Activated CD4-positive, alpha-beta T cell treated with anti-CD3 and anti-CD28 coated beads, Interleukin-2, amount 10 ng/mL, durations not matched to agents 7 days and 5 days (primary cell): ENCODE data around the gene EMP1. TPM values are rescaled to one million over a fixed set of nuclear protein-coding genes. Genes with fewer than 3 reads are reported as not detected.

Experiments used
- CTCF ChIA-PET: fragments of 350-600 bp; sonication (Branson Sonifier 250); formaldehyde crosslinking; loops from one replicate; lab custom pipeline; 2021; ENCODE audit warnings: antibody characterized with exemption; lab: Charles Lee
- POLR2A ChIA-PET: fragments of 350-600 bp; sonication (Branson Sonifier 250); formaldehyde crosslinking; loops from one replicate; lab custom pipeline; 2021; ENCODE audit warnings: antibody characterized with exemption; lab: Charles Lee
- DNase-seq: peaks from one replicate; pipeline ENCODE4 v3.0.0-alpha.2; 2020
- H3K27ac Mint-ChIP-seq: one replicate; pipeline ENCODE4 v1.8.0; 2021; ENCODE audit warnings: mild to moderate bottlenecking, moderate library complexity, mixed read lengths
- H3K27me3 Mint-ChIP-seq: one replicate; pipeline ENCODE4 v1.8.0; 2021; ENCODE audit warnings: mixed read lengths
- H3K36me3 Mint-ChIP-seq: one replicate; pipeline ENCODE4 v1.8.0; 2021; ENCODE audit warnings: low read depth, mixed read lengths
- H3K4me1 Mint-ChIP-seq: one replicate; pipeline ENCODE4 v1.8.0; 2021; ENCODE audit warnings: mixed read lengths
- H3K4me3 Mint-ChIP-seq: one replicate; pipeline ENCODE4 v1.8.0; 2021; ENCODE audit warnings: mild to moderate bottlenecking, moderate library complexity, mixed read lengths
- H3K9me3 Mint-ChIP-seq: one replicate; pipeline ENCODE4 v1.8.0; 2021; ENCODE audit warnings: mixed read lengths
- total RNA-seq, 2 experiments: library from RNA; stranded (reverse); gene quantifications; one replicate each; pipeline ENCODE4 v1.2.3, GENCODE V29; 2021

The EMP1 gene
- total RNA-seq, 2 experiments from 2014 or later = 35.0 to 36.1 TPM

GRCh38 chr12:13219320-13219719 lies 22.8 kb downstream of the EMP1 start:
- Mint-ChIP-seq H3K4me3 (no peak overlapping the region), H3K4me1 (no peaks in the 10 kb centered on the region), H3K9me3 (no peaks in the 10 kb centered on the region), H3K27ac (no peak overlapping the region), H3K36me3 (peaks cover 7% of the 10 kb centered on the region), H3K27me3 (peaks cover 16% of the 10 kb centered on the region)
- DNase-seq = no peak
- ChIA-PET CTCF (no interaction called here), POLR2A (interaction anchor here (0.6 kb wide), 1 partner anchor 211 kb away, joined by 3 read pairs; no protein-coding TSS in a partner anchor)

GRCh38 chr12:13220838-13221237 lies 24.3 kb downstream of the EMP1 start:
- ChIA-PET POLR2A (no interaction called here), CTCF (interaction anchor here (1.0 kb wide), 1 partner anchor 15 kb away, joined by 3 read pairs; no protein-coding TSS in a partner anchor)
- Mint-ChIP-seq H3K27ac (no peak overlapping the region), H3K36me3 (peaks cover 4% of the 10 kb centered on the region), H3K4me3 (no peak overlapping the region), H3K4me1 (no peaks in the 10 kb centered on the region), H3K9me3 (no peaks in the 10 kb centered on the region), H3K27me3 (peaks cover 26% of the 10 kb centered on the region)
- DNase-seq = no peak

- CTCF ChIA-PET = interaction anchor here (1.0 kb wide), 1 partner anchor 14 kb away, joined by 3 read pairs; no protein-coding TSS in a partner anchor
- POLR2A ChIA-PET = no interaction called here
Observed at GRCh38 chr12:13222076-13222475, 25.6 kb downstream of the EMP1 start.

GRCh38 chr12:13223179-13223804 lies 26.8 kb downstream of the EMP1 start:
- no peak overlapping the region for H3K27ac Mint-ChIP-seq
- ChIA-PET CTCF (interaction anchor here (1.6 kb wide), 1 partner anchor 11 kb away, joined by 4 read pairs; no protein-coding TSS in a partner anchor), POLR2A (no interaction called here)
- no peaks in the 10 kb centered on the region for H3K9me3 Mint-ChIP-seq
- no peak for DNase-seq
- peaks cover 45% of the 10 kb centered on the region for H3K27me3 Mint-ChIP-seq
- no peaks in the 10 kb centered on the region for H3K4me1 Mint-ChIP-seq
- H3K4me3 Mint-ChIP-seq = no peak overlapping the region
- no peaks in the 10 kb centered on the region for H3K36me3 Mint-ChIP-seq

More at GRCh38 chr12:13222076-13222475, 25.6 kb downstream of the EMP1 start:
- no peaks in the 10 kb centered on the region for H3K9me3 Mint-ChIP-seq
- peaks cover 36% of the 10 kb centered on the region for H3K27me3 Mint-ChIP-seq
- no peak for DNase-seq
- H3K36me3 Mint-ChIP-seq = peaks cover 2% of the 10 kb centered on the region
- no peak overlapping the region for H3K4me3 Mint-ChIP-seq
- no peak overlapping the region for H3K27ac Mint-ChIP-seq
- no peaks in the 10 kb centered on the region for H3K4me1 Mint-ChIP-seq

DNA sequence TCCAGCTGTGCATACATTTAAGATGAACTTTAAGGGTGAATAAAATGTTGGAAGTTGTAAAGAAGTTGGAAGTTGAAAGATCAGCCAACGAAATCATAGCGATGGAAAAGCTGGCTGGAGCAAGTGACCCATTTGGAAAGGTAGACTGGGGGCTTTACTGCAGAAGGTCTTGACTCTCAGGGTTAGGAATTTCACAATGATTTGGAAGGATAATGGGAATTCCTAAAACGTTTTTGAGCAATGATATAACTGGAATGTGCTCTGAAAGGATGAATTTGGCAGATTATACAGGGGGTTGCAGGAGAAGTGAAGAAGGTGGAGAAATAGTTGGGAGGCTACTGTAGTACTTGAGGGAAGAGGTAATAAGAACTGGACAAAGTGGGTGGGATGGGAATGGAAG lies 27.4 kb downstream of the EMP1 start:
- no peaks in the 10 kb centered on the region for H3K4me1 Mint-ChIP-seq
- H3K27me3 Mint-ChIP-seq = peaks cover 49% of the 10 kb centered on the region
- POLR2A ChIA-PET = no interaction called here
- DNase-seq = no peak
- CTCF ChIA-PET = interaction anchor here (0.6 to 1.6 kb wide), 2 partner anchors 12 to 102 kb away, joined by 3 to 4 read pairs; no protein-coding TSS in a partner anchor
- no peak overlapping the region for H3K27ac Mint-ChIP-seq
- no peaks in the 10 kb centered on the region for H3K9me3 Mint-ChIP-seq
- no peaks in the 10 kb centered on the region for H3K36me3 Mint-ChIP-seq
- no peak overlapping the region for H3K4me3 Mint-ChIP-seq

- POLR2A ChIA-PET = no interaction called here
- no peak overlapping the region for H3K27ac Mint-ChIP-seq
- H3K27me3 Mint-ChIP-seq = peaks cover 52% of the 10 kb centered on the region
- CTCF ChIA-PET = interaction anchor here (0.5 to 1.0 kb wide), 2 partner anchors 9 to 986 kb away, joined by 3 to 4 read pairs; no protein-coding TSS in a partner anchor
- no peaks in the 10 kb centered on the region for H3K4me1 Mint-ChIP-seq
- H3K36me3 Mint-ChIP-seq = no peaks in the 10 kb centered on the region
- no peak overlapping the region for H3K4me3 Mint-ChIP-seq
- H3K9me3 Mint-ChIP-seq = no peaks in the 10 kb centered on the region
- no peak for DNase-seq
Observed at GRCh38 chr12:13227191-13227590, 30.7 kb downstream of the EMP1 start.

GRCh38 chr12:13228579-13228978 lies 32.1 kb downstream of the EMP1 start:
- H3K4me1 Mint-ChIP-seq = no peaks in the 10 kb centered on the region
- no peak overlapping the region for H3K4me3 Mint-ChIP-seq
- ChIA-PET CTCF (no interaction called here), POLR2A (no interaction called here)
- H3K36me3 Mint-ChIP-seq = no peaks in the 10 kb centered on the region
- no peak for DNase-seq
- H3K27me3 Mint-ChIP-seq = peaks cover 45% of the 10 kb centered on the region
- no peak overlapping the region for H3K27ac Mint-ChIP-seq
- no peaks in the 10 kb centered on the region for H3K9me3 Mint-ChIP-seq

DNA sequence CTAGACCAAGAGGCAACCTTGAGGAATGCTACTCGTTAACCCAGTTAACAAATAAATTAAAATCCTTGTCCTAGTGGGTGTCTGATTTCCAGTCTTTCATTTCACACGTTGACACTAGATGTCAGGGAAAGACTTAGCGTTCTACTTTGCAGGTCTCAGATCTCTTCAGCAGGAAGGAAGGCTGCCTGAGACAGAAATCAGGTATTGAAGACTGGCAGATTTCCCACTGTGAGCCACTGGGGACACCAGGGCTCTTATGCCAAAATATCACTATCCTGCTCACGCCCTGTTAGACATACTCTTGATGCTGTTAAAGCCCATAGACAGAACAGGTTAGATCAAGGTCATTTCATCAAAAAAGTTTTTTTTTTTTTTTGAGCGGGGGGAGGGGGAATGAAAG lies 33.0 kb downstream of the EMP1 start:
- no peak overlapping the region for H3K4me3 Mint-ChIP-seq
- no peak for DNase-seq
- peaks cover 39% of the 10 kb centered on the region for H3K27me3 Mint-ChIP-seq
- H3K4me1 Mint-ChIP-seq = no peaks in the 10 kb centered on the region
- H3K9me3 Mint-ChIP-seq = no peaks in the 10 kb centered on the region
- no peak overlapping the region for H3K27ac Mint-ChIP-seq
- POLR2A ChIA-PET = no interaction called here
- no peaks in the 10 kb centered on the region for H3K36me3 Mint-ChIP-seq
- CTCF ChIA-PET = no interaction called here

GRCh38 chr12:13230500-13230899 lies 34.0 kb downstream of the EMP1 start:
- H3K4me1 Mint-ChIP-seq = no peaks in the 10 kb centered on the region
- no peaks in the 10 kb centered on the region for H3K9me3 Mint-ChIP-seq
- no peaks in the 10 kb centered on the region for H3K36me3 Mint-ChIP-seq
- H3K4me3 Mint-ChIP-seq = no peak overlapping the region
- no peak overlapping the region for H3K27ac Mint-ChIP-seq
- no peak for DNase-seq
- ChIA-PET POLR2A (no interaction called here), CTCF (no interaction called here)
- H3K27me3 Mint-ChIP-seq = peaks cover 33% of the 10 kb centered on the region

- peak; percentile 56 for DNase-seq
- Mint-ChIP-seq H3K4me1 (no peaks in the 10 kb centered on the region), H3K27ac (no peak overlapping the region), H3K4me3 (no peak overlapping the region), H3K27me3 (peaks cover 13% of the 10 kb centered on the region), H3K36me3 (no peaks in the 10 kb centered on the region), H3K9me3 (no peaks in the 10 kb centered on the region)
- ChIA-PET POLR2A (no interaction called here), CTCF (no interaction called here)
Observed at GRCh38 chr12:13233830-13234641, 37.5 kb downstream of the EMP1 start.

DNA sequence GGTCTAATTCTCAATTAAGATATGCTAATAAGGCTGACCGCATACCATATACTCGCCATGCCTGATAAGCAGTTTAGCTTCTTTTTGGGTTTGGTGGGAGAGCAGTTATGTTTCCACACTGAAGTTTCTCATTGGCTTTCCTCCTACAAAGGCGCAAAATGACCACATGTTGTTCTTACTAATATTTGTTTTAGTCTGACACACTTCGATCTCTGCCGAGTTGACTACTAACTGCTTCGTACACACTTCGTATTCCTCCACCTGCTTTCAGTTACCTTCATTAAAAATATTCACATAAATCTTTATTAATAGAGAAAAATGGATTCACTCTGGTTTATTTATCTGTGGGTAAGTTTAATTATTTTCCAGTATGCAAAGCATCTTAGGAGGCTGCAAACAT lies 41.7 kb downstream of the EMP1 start:
- H3K9me3 Mint-ChIP-seq = no peaks in the 10 kb centered on the region

GRCh38 chr12:13241833-13242488 lies 45.4 kb downstream of the EMP1 start:
- ChIA-PET CTCF (no interaction called here), POLR2A (no interaction called here)
- Mint-ChIP-seq H3K36me3 (no peaks in the 10 kb centered on the region), H3K9me3 (no peaks in the 10 kb centered on the region), H3K27me3 (peaks cover 25% of the 10 kb centered on the region), H3K4me3 (no peak overlapping the region), H3K4me1 (no peaks in the 10 kb centered on the region), H3K27ac (no peak overlapping the region)
- no peak for DNase-seq

More for the DNA sequence above, 41.7 kb downstream of the EMP1 start:
- peaks cover 25% of the 10 kb centered on the region for H3K27me3 Mint-ChIP-seq
- DNase-seq = no peak
- H3K27ac Mint-ChIP-seq = no peak overlapping the region
- no peaks in the 10 kb centered on the region for H3K36me3 Mint-ChIP-seq
- POLR2A ChIA-PET = no interaction called here
- CTCF ChIA-PET = no interaction called here
- no peak overlapping the region for H3K4me3 Mint-ChIP-seq
- H3K4me1 Mint-ChIP-seq = no peaks in the 10 kb centered on the region

GRCh38 chr12:13242936-13243335 lies 46.4 kb downstream of the EMP1 start:
- ChIA-PET CTCF (no interaction called here), POLR2A (no interaction called here)
- Mint-ChIP-seq H3K36me3 (no peaks in the 10 kb centered on the region), H3K4me3 (no peak overlapping the region), H3K27ac (no peak overlapping the region), H3K9me3 (no peaks in the 10 kb centered on the region), H3K27me3 (peaks cover 28% of the 10 kb centered on the region), H3K4me1 (no peaks in the 10 kb centered on the region)
- no peak for DNase-seq
